RWPE1 (cell line): ENCODE results near the gene PLA2G7.

Experiments
- CTCF ChIA-PET: fragments of 350-600 bp; sonication (Branson Sonifier 250); formaldehyde crosslinking; extraction: SDS; loops from one replicate; lab custom pipeline; 2021; lab: Yijun Ruan, JAX
- POLR2A ChIA-PET: fragments of 400-600 bp; formaldehyde crosslinking; extraction: SDS; loops from one replicate; lab custom pipeline; 2020; ENCODE audit warnings: antibody characterized with exemption; ENCODE audit not compliant: low non-redundant PET; lab: Yijun Ruan, JAX
- DNase-seq: peaks from one replicate; pipeline ENCODE4 v3.0.0; 2012; ENCODE audit warnings: low spot score
- H3K27ac ChIP-seq: fragments of 450-650 bp; 2 replicates; pipeline ENCODE4 v1.5.1; 2017
- CTCF ChIP-seq: fragments of 450-650 bp; conservative IDR thresholded peaks from 2 replicates; pipeline ENCODE4 v1.5.1; 2017; ENCODE audit warnings: low read depth, mild to moderate bottlenecking

PLA2G7 gene

GRCh38 chr6:46657642-46658041 is 77.5 kb downstream of the PLA2G7 start:
- ChIA-PET POLR2A (no interaction called here), CTCF (interaction anchor here (0.9 kb wide), 1 partner anchor 20 kb away, joined by 4 read pairs; no protein-coding TSS in a partner anchor)
- TF ChIP-seq CTCF = no peak
- no peak overlapping the region for H3K27ac ChIP-seq
- no peak for DNase-seq

DNA sequence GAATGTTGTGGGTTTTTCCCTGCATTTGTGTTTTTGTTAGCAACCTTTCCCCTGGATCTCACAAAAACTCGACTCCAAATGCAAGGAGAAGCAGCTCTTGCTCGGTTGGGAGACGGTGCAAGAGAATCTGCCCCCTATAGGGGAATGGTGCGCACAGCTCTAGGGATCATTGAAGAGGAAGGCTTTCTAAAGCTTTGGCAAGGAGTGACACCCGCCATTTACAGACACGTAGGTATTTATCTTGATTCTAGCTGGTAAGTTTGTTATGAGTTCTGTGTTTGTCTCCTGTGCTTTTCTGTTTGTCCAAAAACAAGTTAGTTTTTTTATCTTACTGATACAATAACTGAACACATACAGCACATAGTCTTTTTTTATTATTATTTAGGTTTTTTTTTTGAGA is 79.4 kb downstream of the PLA2G7 start:
- ChIA-PET POLR2A (no interaction called here), CTCF (interaction anchor here (0.6 to 1.1 kb wide), 4 partner anchors 21 to 1645 kb away, joined by 3 to 4 read pairs (median 3); no protein-coding TSS in a partner anchor)
- no peak for DNase-seq
- H3K27ac ChIP-seq = no peak overlapping the region
- TF ChIP-seq CTCF = no peak
